CD4-positive, alpha-beta T cell (primary cell): ENCODE data around the gene RNF144A. TPM values are rescaled to one million over a fixed set of nuclear protein-coding genes. Genes with fewer than 3 reads are reported as not detected.

Source experiments
- ATAC-seq: fragments of 200-7000 bp; cut with Tn5 transposase; one replicate; pipeline ENCODE4 v1.10.0; 2022; ENCODE audit warnings: mild to moderate bottlenecking; ENCODE audit not compliant: poor library complexity
- CTCF ChIA-PET: fragments of 350-600 bp; sonication (Branson Sonifier 250); formaldehyde crosslinking; loops from one replicate; lab custom pipeline; 2021; ENCODE audit warnings: antibody characterized with exemption, inconsistent platforms; lab: Charles Lee
- POLR2A ChIA-PET: fragments of 350-600 bp; sonication (Branson Sonifier 250); formaldehyde crosslinking; loops from one replicate; lab custom pipeline; 2021; ENCODE audit warnings: antibody characterized with exemption, inconsistent platforms; lab: Charles Lee
- DNase-seq, 14 experiments: peaks; one replicate each; pipeline ENCODE4 v3.0.0-alpha.2; 2013 to 2020; ENCODE audit warnings: mixed read lengths in 2 of 14
- H3K27ac ChIP-seq, 2 donors: one replicate each; pipeline versions ENCODE4 v1.5.1 to v1.7.0; 2013; ENCODE audit warnings: low read length in 2 of 2, low read depth in 1 of 2, mild to moderate bottlenecking in 1 of 2
- H3K27me3 ChIP-seq, 2 experiments: 1 replicate in 1 of 2; 2 replicates in 1 of 2; pipeline versions ENCODE4 v1.6.1 to v1.7.0; 2013; ENCODE audit warnings: low read length in 2 of 2, control low read depth in 1 of 2, mild to moderate bottlenecking in 1 of 2, moderate library complexity in 1 of 2; ENCODE audit not compliant: insufficient read depth in 2 of 2, control insufficient read depth in 1 of 2
- H3K36me3 ChIP-seq: one replicate; pipeline ENCODE4 v1.6.1; 2013; ENCODE audit warnings: low read length, control low read depth; ENCODE audit not compliant: insufficient read depth
- H3K4me1 ChIP-seq: one replicate; pipeline ENCODE4 v1.6.1; 2013; ENCODE audit warnings: low read length, control low read depth; ENCODE audit not compliant: insufficient read depth
- H3K4me3 ChIP-seq: one replicate; pipeline ENCODE4 v1.5.1; 2013; ENCODE audit warnings: mild to moderate bottlenecking, low read length, moderate library complexity
- H3K9me3 ChIP-seq, 2 experiments: 1 replicate in 1 of 2; 2 replicates in 1 of 2; pipeline versions ENCODE4 v1.6.1 to v1.7.0; 2013; ENCODE audit warnings: low read length in 2 of 2, mild to moderate bottlenecking in 2 of 2, control low read depth in 1 of 2, moderate library complexity in 1 of 2; ENCODE audit not compliant: control insufficient read depth in 1 of 2, insufficient read depth in 1 of 2
- H3K27ac Mint-ChIP-seq: one replicate; pipeline ENCODE4 v1.8.0; 2020; ENCODE audit warnings: mixed read lengths
- H3K27me3 Mint-ChIP-seq: one replicate; pipeline ENCODE4 v1.8.0; 2021; ENCODE audit warnings: mixed read lengths
- H3K36me3 Mint-ChIP-seq: one replicate; pipeline ENCODE4 v1.8.0; 2021; ENCODE audit warnings: low read depth, mixed read lengths
- H3K4me1 Mint-ChIP-seq: one replicate; pipeline ENCODE4 v1.8.0; 2021; ENCODE audit warnings: low read depth, mixed read lengths
- H3K4me3 Mint-ChIP-seq: one replicate; pipeline ENCODE4 v1.8.0; 2020; ENCODE audit warnings: mild to moderate bottlenecking, mixed read lengths
- H3K9me3 Mint-ChIP-seq: one replicate; pipeline ENCODE4 v1.8.0; 2020; ENCODE audit warnings: mixed read lengths
- CTCF ChIP-seq: fragments of 200-600 bp; IDR thresholded peaks from one replicate; pipeline ENCODE4 v1.8.0; 2022; ENCODE audit warnings: antibody characterized with exemption, mild to moderate bottlenecking
- intact Hi-C, 2 experiments: fragments of 100-400 bp; cut with DNase I in 1 of 2; cut with micrococcal nuclease in 1 of 2; formaldehyde crosslinking; loops; one replicate each; pipeline versions ENCODE4 v1.15.1 to v1.9.0; 2023 to 2025; cut with DNase I, micrococcal nuclease
- total RNA-seq, 174 experiments: library from RNA in 2 of 174; stranded (reverse) in 2 of 174; gene quantifications; one replicate each; pipeline ENCODE4 v1.2.3 and lab custom pipeline; 2021 to 2026

RNF144A gene
- total RNA-seq, 2 experiments from 2014 or later, result 39.0 to 40.1 TPM

GRCh38 chr2:6943971-6944370, 26.8 kb downstream of the RNF144A start:
- ATAC-seq (no peak), DNase-seq (no peak)
- TF ChIP-seq CTCF, result no peak
- no peak overlapping the region for H3K4me3 ChIP-seq
- ChIA-PET CTCF (no interaction called here), POLR2A (no interaction called here)
- H3K27me3 ChIP-seq, result no peaks in the 10 kb centered on the region
- intact Hi-C loops, result no loop called here
- no peak overlapping the region for H3K27ac ChIP-seq
- Mint-ChIP-seq H3K4me1 (peaks cover 76% of the 10 kb centered on the region), H3K36me3 (peaks cover 75% of the 10 kb centered on the region), H3K27ac (peak overlapping the region; percentile 12), H3K27me3 (no peaks in the 10 kb centered on the region), H3K4me3 (no peak overlapping the region), H3K9me3 (no peaks in the 10 kb centered on the region)
- H3K36me3 ChIP-seq, result peaks cover 36% of the 10 kb centered on the region
- H3K4me1 ChIP-seq, result peaks cover 10% of the 10 kb centered on the region
- no peaks in the 10 kb centered on the region for H3K9me3 ChIP-seq

- CTCF ChIA-PET, result no interaction called here
- TF ChIP-seq CTCF, result no peak
- ATAC-seq, result no peak
- Mint-ChIP-seq H3K36me3 (peaks cover 80% of the 10 kb centered on the region), H3K27ac (peak overlapping the region; percentile 9), H3K4me1 (peaks cover 75% of the 10 kb centered on the region), H3K9me3 (no peaks in the 10 kb centered on the region), H3K27me3 (no peaks in the 10 kb centered on the region), H3K4me3 (no peak overlapping the region)
- DNase-seq, result no peak
- Histone ChIP-seq H3K27ac (no peak overlapping the region), H3K36me3 (peaks cover 36% of the 10 kb centered on the region), H3K4me3 (no peak overlapping the region), H3K9me3 (no peaks in the 10 kb centered on the region), H3K27me3 (no peaks in the 10 kb centered on the region), H3K4me1 (peaks cover 10% of the 10 kb centered on the region)
- intact Hi-C loops, result no loop called here
- POLR2A ChIA-PET, result no interaction called here
Observed at GRCh38 chr2:6944555-6944954, 27.3 kb downstream of the RNF144A start.

GRCh38 chr2:6945087-6945813, 28.0 kb downstream of the RNF144A start:
- H3K27ac ChIP-seq, result no peak overlapping the region
- no peak for DNase-seq
- no peak overlapping the region for H3K4me3 ChIP-seq
- H3K27ac Mint-ChIP-seq, result peak overlapping the region; percentile 67
- peaks cover 36% of the 10 kb centered on the region for H3K36me3 ChIP-seq
- no peaks in the 10 kb centered on the region for H3K27me3 ChIP-seq
- H3K4me1 Mint-ChIP-seq, result peaks cover 74% of the 10 kb centered on the region
- no peaks in the 10 kb centered on the region for H3K9me3 Mint-ChIP-seq
- no peak for ATAC-seq
- no peaks in the 10 kb centered on the region for H3K9me3 ChIP-seq
- intact Hi-C loops, result no loop called here
- TF ChIP-seq CTCF, result no peak
- CTCF ChIA-PET, result no interaction called here
- H3K4me3 Mint-ChIP-seq, result no peak overlapping the region
- POLR2A ChIA-PET, result no interaction called here
- no peaks in the 10 kb centered on the region for H3K27me3 Mint-ChIP-seq
- peaks cover 84% of the 10 kb centered on the region for H3K36me3 Mint-ChIP-seq
- H3K4me1 ChIP-seq, result peaks cover 10% of the 10 kb centered on the region
